ENCODE results near the gene OR5A1. TPM values are rescaled to one million over a fixed set of nuclear protein-coding genes. Genes with fewer than 3 reads are reported as not detected.

OR5A1 gene
- under 0.01 TPM for polyA plus RNA-seq
- long read RNA-seq, donor 1: 0 reads
- long read RNA-seq, donor 2: 0 reads
- long read RNA-seq, donor 3: 0 reads
- long read RNA-seq, donor 4: 0 reads
- long read RNA-seq, donor 5: 0 reads
- long read RNA-seq, donor 6, partial matches to known transcripts: 0 of 1 reads
- long read RNA-seq, donor 6, other reads (novel, unspliced or antisense): 0 of 1 reads
- long read RNA-seq, donor 7: 0 reads
- long read RNA-seq, donor 8: 0 reads
- long read RNA-seq, donor 9: 0 reads
- long read RNA-seq, donor 10: 0 reads
- long read RNA-seq, donor 11: 0 reads

- no peaks in the 10 kb centered on the region for H3K36me3 ChIP-seq (ENCODE audit: control insufficient read depth, insufficient read depth, low read length)
- H3K4me1 ChIP-seq (ENCODE audit: control insufficient read depth, insufficient read depth, low read length): no peaks in the 10 kb centered on the region
- no peak within 1 kb of the TSS for H3K4me3 ChIP-seq (ENCODE audit: low read length)
- DNase-seq: no peak
- peaks cover 2% of the 10 kb centered on the region for H3K27me3 ChIP-seq (ENCODE audit: control insufficient read depth, insufficient read depth, low read length)
- no CpG with 5 or more reads among the region's 3 CpGs for WGBS (ENCODE audit: insufficient coverage, low lambda C conversion rate)
- H3K9me3 ChIP-seq (ENCODE audit: control insufficient read depth, low read depth, low read length): no peaks in the 10 kb centered on the region
- no peak within 1 kb of the TSS for H3K27ac ChIP-seq (ENCODE audit: low read length)
These were observed at the start of gene OR5A1 for GRCh38 chr11:59436169-59436568. Gene OR5A1, plus strand, starts transcription at chr11:59436469. Its CDS starts 6,700 bp downstream, at chr11:59443169.

- Histone ChIP-seq H3K4me3 (ENCODE audit: low read length) (no peak overlapping the region), H3K27me3 (ENCODE audit: control insufficient read depth, insufficient read depth, low read length) (no peaks in the 10 kb centered on the region), H3K9me3 (ENCODE audit: control insufficient read depth, low read depth, low read length) (no peaks in the 10 kb centered on the region), H3K4me1 (ENCODE audit: control insufficient read depth, insufficient read depth, low read length) (no peaks in the 10 kb centered on the region), H3K36me3 (ENCODE audit: control insufficient read depth, insufficient read depth, low read length) (no peaks in the 10 kb centered on the region), H3K27ac (ENCODE audit: low read length) (no peak overlapping the region)
- DNase-seq: no peak
These were observed 42.1 kb upstream of the OR5A1 start for GRCh38 chr11:59394186-59394585.

GRCh38 chr11:59400461-59401261 lies 35.6 kb upstream of the OR5A1 start:
- H3K36me3 ChIP-seq (ENCODE audit: control insufficient read depth, insufficient read depth, low read length): no peaks in the 10 kb centered on the region
- H3K4me3 ChIP-seq (ENCODE audit: low read length): no peak overlapping the region
- H3K4me1 ChIP-seq (ENCODE audit: control insufficient read depth, insufficient read depth, low read length): no peaks in the 10 kb centered on the region
- H3K27me3 ChIP-seq (ENCODE audit: control insufficient read depth, insufficient read depth, low read length): no peaks in the 10 kb centered on the region
- H3K27ac ChIP-seq (ENCODE audit: low read length): no peak overlapping the region
- no peak for DNase-seq
- H3K9me3 ChIP-seq (ENCODE audit: control insufficient read depth, low read depth, low read length): no peaks in the 10 kb centered on the region
- no CpG with 5 or more reads among the region's 3 CpGs for WGBS (ENCODE audit: insufficient coverage, low lambda C conversion rate)

- no peaks in the 10 kb centered on the region for H3K9me3 ChIP-seq (ENCODE audit: control insufficient read depth, low read depth, low read length)
- DNase-seq: no peak
- no peaks in the 10 kb centered on the region for H3K27me3 ChIP-seq (ENCODE audit: control insufficient read depth, insufficient read depth, low read length)
- no CpG with 5 or more reads among the region's 2 CpGs for WGBS (ENCODE audit: insufficient coverage, low lambda C conversion rate)
- no peak overlapping the region for H3K27ac ChIP-seq (ENCODE audit: low read length)
- H3K36me3 ChIP-seq (ENCODE audit: control insufficient read depth, insufficient read depth, low read length): no peaks in the 10 kb centered on the region
- no peaks in the 10 kb centered on the region for H3K4me1 ChIP-seq (ENCODE audit: control insufficient read depth, insufficient read depth, low read length)
- H3K4me3 ChIP-seq (ENCODE audit: low read length): no peak overlapping the region
These were observed 35.1 kb upstream of the OR5A1 start for GRCh38 chr11:59401262-59401552.

- DNase-seq: no peak
- Histone ChIP-seq H3K9me3 (ENCODE audit: control insufficient read depth, low read depth, low read length) (no peaks in the 10 kb centered on the region), H3K4me3 (ENCODE audit: low read length) (no peak overlapping the region), H3K27me3 (ENCODE audit: control insufficient read depth, insufficient read depth, low read length) (no peaks in the 10 kb centered on the region), H3K27ac (ENCODE audit: low read length) (no peak overlapping the region), H3K4me1 (ENCODE audit: control insufficient read depth, insufficient read depth, low read length) (no peaks in the 10 kb centered on the region), H3K36me3 (ENCODE audit: control insufficient read depth, insufficient read depth, low read length) (no peaks in the 10 kb centered on the region)
These were observed 32.7 kb upstream of the OR5A1 start for GRCh38 chr11:59403546-59403945.

GRCh38 chr11:59413646-59414045 lies 22.6 kb upstream of the OR5A1 start:
- Histone ChIP-seq H3K9me3 (ENCODE audit: control insufficient read depth, low read depth, low read length) (no peaks in the 10 kb centered on the region), H3K27me3 (ENCODE audit: control insufficient read depth, insufficient read depth, low read length) (no peaks in the 10 kb centered on the region), H3K4me1 (ENCODE audit: control insufficient read depth, insufficient read depth, low read length) (no peaks in the 10 kb centered on the region), H3K27ac (ENCODE audit: low read length) (no peak overlapping the region), H3K36me3 (ENCODE audit: control insufficient read depth, insufficient read depth, low read length) (no peaks in the 10 kb centered on the region), H3K4me3 (ENCODE audit: low read length) (no peak overlapping the region)
- DNase-seq: no peak
- WGBS (ENCODE audit: insufficient coverage, low lambda C conversion rate): 93% methylated on average over 2 of the region's 2 CpGs

- Histone ChIP-seq H3K9me3 (ENCODE audit: control insufficient read depth, low read depth, low read length) (no peaks in the 10 kb centered on the region), H3K27me3 (ENCODE audit: control insufficient read depth, insufficient read depth, low read length) (no peaks in the 10 kb centered on the region), H3K4me1 (ENCODE audit: control insufficient read depth, insufficient read depth, low read length) (no peaks in the 10 kb centered on the region), H3K27ac (ENCODE audit: low read length) (no peak overlapping the region), H3K36me3 (ENCODE audit: control insufficient read depth, insufficient read depth, low read length) (no peaks in the 10 kb centered on the region), H3K4me3 (ENCODE audit: low read length) (no peak overlapping the region)
- DNase-seq: no peak
- WGBS (ENCODE audit: insufficient coverage, low lambda C conversion rate): no CpG with 5 or more reads among the region's 1 CpG
These were observed 21.2 kb upstream of the OR5A1 start for GRCh38 chr11:59415111-59415510.

GRCh38 chr11:59416613-59417012 lies 19.7 kb upstream of the OR5A1 start:
- Histone ChIP-seq H3K4me1 (ENCODE audit: control insufficient read depth, insufficient read depth, low read length) (no peaks in the 10 kb centered on the region), H3K36me3 (ENCODE audit: control insufficient read depth, insufficient read depth, low read length) (no peaks in the 10 kb centered on the region), H3K27ac (ENCODE audit: low read length) (no peak overlapping the region), H3K9me3 (ENCODE audit: control insufficient read depth, low read depth, low read length) (no peaks in the 10 kb centered on the region), H3K27me3 (ENCODE audit: control insufficient read depth, insufficient read depth, low read length) (no peaks in the 10 kb centered on the region), H3K4me3 (ENCODE audit: low read length) (no peak overlapping the region)
- no peak for DNase-seq
- 80% methylated on average over 1 of the region's 5 CpGs for WGBS (ENCODE audit: insufficient coverage, low lambda C conversion rate)

- no peak for DNase-seq
- WGBS (ENCODE audit: insufficient coverage, low lambda C conversion rate): 100% methylated on average over 3 of the region's 5 CpGs
- H3K4me3 ChIP-seq (ENCODE audit: low read length): no peak overlapping the region
- H3K27ac ChIP-seq (ENCODE audit: low read length): no peak overlapping the region
- H3K27me3 ChIP-seq (ENCODE audit: control insufficient read depth, insufficient read depth, low read length): no peaks in the 10 kb centered on the region
- no peaks in the 10 kb centered on the region for H3K36me3 ChIP-seq (ENCODE audit: control insufficient read depth, insufficient read depth, low read length)
- no peaks in the 10 kb centered on the region for H3K4me1 ChIP-seq (ENCODE audit: control insufficient read depth, insufficient read depth, low read length)
- H3K9me3 ChIP-seq (ENCODE audit: control insufficient read depth, low read depth, low read length): no peaks in the 10 kb centered on the region
These were observed 19.2 kb upstream of the OR5A1 start for GRCh38 chr11:59417023-59417422.

GRCh38 chr11:59418156-59418555 lies 18.1 kb upstream of the OR5A1 start:
- no peaks in the 10 kb centered on the region for H3K36me3 ChIP-seq (ENCODE audit: control insufficient read depth, insufficient read depth, low read length)
- no peaks in the 10 kb centered on the region for H3K4me1 ChIP-seq (ENCODE audit: control insufficient read depth, insufficient read depth, low read length)
- H3K27ac ChIP-seq (ENCODE audit: low read length): no peak overlapping the region
- H3K9me3 ChIP-seq (ENCODE audit: control insufficient read depth, low read depth, low read length): no peaks in the 10 kb centered on the region
- H3K4me3 ChIP-seq (ENCODE audit: low read length): no peak overlapping the region
- no peak for DNase-seq
- WGBS (ENCODE audit: insufficient coverage, low lambda C conversion rate): no CpG with 5 or more reads among the region's 2 CpGs
- H3K27me3 ChIP-seq (ENCODE audit: control insufficient read depth, insufficient read depth, low read length): no peaks in the 10 kb centered on the region

GRCh38 chr11:59423835-59424234 lies 12.4 kb upstream of the OR5A1 start:
- H3K36me3 ChIP-seq (ENCODE audit: control insufficient read depth, insufficient read depth, low read length): no peaks in the 10 kb centered on the region
- no peak overlapping the region for H3K27ac ChIP-seq (ENCODE audit: low read length)
- no peak overlapping the region for H3K4me3 ChIP-seq (ENCODE audit: low read length)
- no peaks in the 10 kb centered on the region for H3K4me1 ChIP-seq (ENCODE audit: control insufficient read depth, insufficient read depth, low read length)
- 60% methylated on average over 1 of the region's 2 CpGs for WGBS (ENCODE audit: insufficient coverage, low lambda C conversion rate)
- no peak for DNase-seq
- H3K27me3 ChIP-seq (ENCODE audit: control insufficient read depth, insufficient read depth, low read length): peaks cover 3% of the 10 kb centered on the region
- no peaks in the 10 kb centered on the region for H3K9me3 ChIP-seq (ENCODE audit: control insufficient read depth, low read depth, low read length)
